GM19193 (cell line): ENCODE results near the gene PNPLA2.

ENCODE experiments used
- POLR2A ChIP-seq: IDR thresholded peaks from 4 replicates; pipeline ENCODE4 v1.6.1; 2011; ENCODE audit not compliant: insufficient read depth, insufficient read length; ENCODE audit errors: extremely low read depth

The PNPLA2 gene

DNA sequence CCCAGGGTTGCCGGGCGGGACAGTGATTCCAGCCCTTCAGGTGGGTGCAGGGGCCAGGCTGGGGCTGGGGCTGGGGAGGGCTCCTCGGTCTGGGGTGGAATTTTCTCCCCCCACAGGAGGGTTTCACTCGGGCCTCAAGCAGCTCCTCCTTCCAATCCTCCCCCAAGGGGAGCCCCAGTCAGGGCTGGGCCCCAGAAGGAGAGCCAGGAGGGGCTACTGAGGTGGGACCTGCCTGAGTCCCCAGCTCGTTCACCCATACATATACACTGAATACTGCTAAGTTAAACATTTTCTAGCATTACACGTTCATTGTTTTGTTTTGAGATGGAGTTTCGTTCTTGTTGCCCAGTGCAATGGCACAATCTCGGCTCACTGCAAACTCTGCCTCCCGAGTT, 7.5 kb downstream of the PNPLA2 start:
- no peak for TF ChIP-seq POLR2A

GRCh38 chr11:826836-827145, 8.1 kb downstream of the PNPLA2 start:
- no peak for TF ChIP-seq POLR2A

- TF ChIP-seq POLR2A: no peak
Measured at GRCh38 chr11:827146-827896, 8.6 kb downstream of the PNPLA2 start.

DNA sequence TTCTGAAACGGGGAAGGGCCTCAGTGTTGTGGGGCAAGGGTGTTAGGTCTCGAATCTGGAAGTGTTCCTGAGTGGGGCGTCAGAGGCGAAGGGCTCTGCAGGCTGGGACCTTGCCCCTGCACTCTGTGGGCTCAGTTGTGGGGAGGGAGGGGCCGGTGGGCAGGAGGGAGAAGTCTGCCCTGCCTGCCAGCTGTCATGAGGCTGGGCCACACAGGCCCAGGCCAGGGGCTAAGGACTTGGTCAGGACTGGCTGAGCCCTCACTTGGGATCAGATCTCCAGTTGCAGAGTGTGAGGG, 9.1 kb downstream of the PNPLA2 start, which contains the start of gene CRACR2B:
TSS of gene CRACR2B (plus strand) at position 23 of the 296 bp plus-strand sequence. CDS start 689 bp downstream, outside the sequence.
- no peak for TF ChIP-seq POLR2A

GRCh38 chr11:828506-829175, 9.9 kb downstream of the PNPLA2 start:
- TF ChIP-seq POLR2A: no peak

DNA sequence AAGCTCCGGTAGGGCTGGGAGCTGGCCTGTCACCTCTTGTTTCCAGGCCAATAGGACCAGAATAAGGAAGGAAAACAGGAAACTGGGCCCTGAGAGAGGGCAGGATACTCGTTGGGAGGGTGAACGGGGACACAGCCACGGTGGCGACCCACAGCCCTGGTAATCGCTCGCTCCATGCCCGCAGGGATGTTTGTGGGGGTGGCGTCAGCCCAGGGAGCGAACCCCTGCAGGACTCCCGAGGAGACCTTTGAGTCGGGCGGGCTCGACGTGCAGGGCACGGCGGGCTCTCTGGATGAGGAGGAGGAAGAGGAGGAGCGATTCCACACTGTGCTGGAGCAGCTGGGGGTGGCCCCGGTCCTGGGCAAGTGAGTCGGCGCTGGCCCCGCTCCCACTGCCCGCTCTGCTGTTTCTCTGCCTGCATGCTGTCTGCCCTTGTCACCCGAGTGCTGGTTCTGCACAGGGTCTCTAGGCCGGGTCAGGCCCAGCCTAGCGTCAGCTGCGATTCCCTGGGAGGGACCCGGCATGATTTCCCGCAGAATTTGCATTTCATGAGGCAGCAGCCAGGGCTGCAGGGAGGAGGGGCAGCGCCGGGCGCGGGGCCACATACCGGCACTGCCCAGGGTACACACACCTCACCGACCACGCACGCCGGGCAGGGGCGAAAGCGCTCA, 10.6 kb downstream of the PNPLA2 start:
- no peak for TF ChIP-seq POLR2A

GRCh38 chr11:829847-830294, 11.2 kb downstream of the PNPLA2 start:
- TF ChIP-seq POLR2A: no peak

DNA sequence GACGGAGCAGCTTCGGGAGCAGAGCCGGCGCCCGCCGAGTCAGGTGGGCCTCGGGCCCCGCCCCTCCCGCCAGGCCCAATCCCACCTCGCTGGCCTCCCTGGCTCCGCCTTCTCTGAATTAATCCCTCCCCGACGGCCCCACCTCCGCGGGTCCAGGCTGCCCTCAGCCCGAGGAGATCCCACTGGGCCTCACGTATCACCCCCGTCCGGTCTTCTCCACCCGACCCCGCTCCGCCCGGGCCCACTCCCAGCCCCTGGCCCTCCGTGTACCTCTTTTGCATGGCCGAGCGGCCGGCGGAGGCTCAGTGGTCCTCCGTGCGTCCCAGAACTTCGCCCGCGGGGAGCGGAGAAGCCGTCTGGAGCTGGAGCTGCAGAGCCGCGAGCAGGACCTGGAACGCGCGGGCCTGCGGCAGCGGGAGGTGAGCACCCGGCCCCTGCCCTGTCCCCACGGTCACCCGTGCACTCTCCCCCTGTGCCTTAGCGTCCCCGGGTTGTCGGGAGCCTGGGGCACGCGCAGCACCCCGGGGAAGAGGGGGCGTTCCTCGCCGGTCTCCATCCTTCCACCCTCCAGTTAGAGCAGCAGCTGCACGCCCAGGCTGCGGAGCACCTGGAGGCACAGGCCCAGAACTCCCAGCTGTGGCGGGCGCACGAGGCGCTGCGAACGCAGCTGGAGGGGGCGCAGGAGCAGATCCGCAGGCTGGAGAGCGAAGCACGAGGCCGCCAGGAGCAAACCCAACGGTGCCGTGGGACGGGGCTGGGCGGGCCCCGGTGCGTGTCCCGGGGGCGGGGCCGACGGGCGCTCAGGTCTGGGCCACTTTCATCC, 11.8 kb downstream of the PNPLA2 start:
- TF ChIP-seq POLR2A: no peak

DNA sequence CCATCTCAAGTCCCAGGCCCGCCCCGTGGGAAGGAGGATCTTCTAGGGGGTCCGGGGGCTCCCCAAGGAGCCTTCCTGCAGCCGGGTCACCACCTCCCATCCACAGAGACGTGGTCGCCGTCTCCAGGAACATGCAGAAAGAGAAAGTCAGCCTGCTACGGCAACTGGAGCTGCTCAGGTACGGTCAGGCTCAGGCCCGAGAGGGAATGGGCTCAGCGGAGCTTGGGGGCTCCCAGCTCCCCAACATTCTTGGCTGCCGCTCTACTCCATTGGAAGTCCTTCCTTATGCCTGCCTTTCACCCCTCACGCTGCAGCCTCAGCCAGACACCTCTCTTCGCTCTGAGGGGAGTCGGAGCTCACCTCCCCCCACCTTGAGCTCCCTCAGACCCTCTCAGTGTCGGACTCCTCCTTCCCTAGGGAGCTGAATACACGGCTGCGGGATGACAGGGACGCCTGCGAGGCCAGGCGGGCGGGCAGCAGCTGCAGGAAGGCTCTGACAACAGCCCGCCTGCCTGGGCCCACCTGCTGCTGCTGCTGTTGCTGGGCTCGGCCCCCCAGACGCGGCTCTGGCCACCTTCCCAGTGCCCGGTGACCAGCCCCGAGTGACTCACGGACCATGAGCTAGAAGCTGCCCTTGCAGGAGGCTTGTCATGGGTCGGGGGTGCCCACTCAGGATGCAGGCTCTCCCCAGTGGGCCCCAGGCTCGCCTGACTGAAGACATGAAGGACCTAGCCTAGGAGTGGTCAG, 12.6 kb downstream of the PNPLA2 start:
- TF ChIP-seq POLR2A: no peak

DNA sequence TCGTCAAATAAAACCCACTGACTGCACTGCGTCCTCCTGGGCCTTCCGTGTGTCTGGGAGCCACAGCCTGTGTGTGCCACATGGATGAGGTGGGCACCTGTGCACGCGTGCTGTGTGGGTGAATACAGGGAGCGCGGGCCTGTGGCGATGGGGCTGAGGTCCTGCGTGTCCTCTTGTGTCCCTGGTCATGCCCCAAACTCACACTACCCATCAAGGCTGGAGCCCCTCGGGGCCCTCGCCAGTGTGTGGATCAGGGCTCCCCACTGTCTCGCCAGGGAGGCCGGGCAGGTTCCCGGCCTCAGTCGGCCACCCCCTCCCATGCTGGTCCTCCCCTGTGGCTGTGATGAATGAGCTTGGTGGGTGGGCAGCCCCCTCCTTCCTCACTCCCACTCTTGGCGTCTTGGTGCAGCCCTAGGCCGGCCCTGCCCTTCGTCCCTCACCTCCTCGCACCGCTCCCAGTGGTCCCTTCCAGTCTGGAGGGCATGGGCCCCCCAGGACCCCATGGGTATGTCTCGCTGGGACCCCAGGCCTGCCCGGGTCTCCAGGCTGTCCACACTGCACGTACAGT, 13.3 kb downstream of the PNPLA2 start:
- TF ChIP-seq POLR2A: no peak

DNA sequence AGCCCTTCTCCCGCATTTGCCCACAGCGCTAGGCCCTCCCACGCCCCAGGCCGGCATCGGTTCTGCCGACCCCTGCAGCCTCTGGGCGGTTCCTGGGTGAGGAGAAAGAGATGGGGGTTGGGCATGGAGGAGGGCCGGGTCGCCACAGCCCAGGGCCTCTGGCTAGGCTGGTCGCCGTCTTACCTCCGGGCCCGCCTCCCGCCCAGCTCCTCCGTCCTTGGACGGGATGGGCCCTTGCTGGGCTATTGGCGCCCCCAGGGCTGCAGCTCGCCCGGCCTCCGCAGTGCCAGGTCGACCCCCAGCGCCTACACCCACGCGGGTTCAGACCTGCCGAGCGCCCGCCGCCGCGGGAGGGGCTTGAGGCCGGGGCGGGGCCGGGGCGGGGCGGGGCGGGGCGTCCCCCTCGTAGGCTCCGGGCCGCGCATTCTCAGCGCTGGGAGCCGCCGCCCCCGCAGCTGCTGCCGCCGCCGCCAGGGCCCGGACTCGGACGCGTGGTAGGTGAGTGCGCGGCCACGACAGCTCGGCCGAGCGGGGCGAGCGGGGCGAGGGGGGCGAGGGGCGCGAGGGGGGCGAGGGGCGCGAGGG, 13.9 kb downstream of the PNPLA2 start, which contains the start of gene CD151:
TSS of gene CD151 (plus strand) at position 424 of the 585 bp plus-strand sequence. CDS start 3,118 bp downstream, outside the sequence.
- TF ChIP-seq POLR2A: no peak

DNA sequence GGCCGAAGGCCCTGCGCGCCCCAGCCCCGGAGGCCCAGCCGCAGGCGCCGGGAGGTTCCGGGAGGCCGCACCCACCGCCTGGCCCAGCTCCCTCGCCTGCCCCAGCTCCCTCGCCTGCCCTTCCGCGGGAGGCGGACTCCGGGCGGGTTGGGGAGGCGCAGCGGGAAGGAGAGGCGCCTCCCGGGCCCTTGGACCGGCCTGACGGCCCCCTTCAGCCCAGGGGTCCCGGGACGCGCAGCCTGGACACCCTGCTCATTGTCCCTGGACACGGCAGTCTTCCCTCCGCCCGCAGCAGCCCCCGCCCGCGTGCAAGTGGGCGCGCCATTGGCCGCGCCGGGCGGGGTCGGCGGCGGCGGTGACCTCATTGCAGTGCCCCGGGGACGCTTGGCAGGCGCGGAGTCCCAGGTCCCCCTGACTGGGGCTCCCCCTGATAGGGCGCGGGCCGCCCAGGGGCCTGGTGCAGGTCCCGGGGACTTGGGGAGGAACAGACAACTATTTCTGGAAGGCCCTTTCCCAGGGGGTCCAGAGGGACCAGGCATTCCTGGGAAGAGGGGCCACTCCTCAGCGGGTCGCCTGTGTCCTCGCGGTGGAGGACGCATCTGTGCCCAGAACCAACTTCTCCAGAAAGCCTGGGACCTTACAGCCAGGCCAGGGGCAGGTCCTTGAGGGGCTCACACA, 14.5 kb downstream of the PNPLA2 start:
- TF ChIP-seq POLR2A: no peak

- TF ChIP-seq POLR2A: no peak
Measured at GRCh38 chr11:833849-834311, 15.2 kb downstream of the PNPLA2 start.
